GM18520 (cell line): Measurements from ENCODE around the gene PIWIL1.

Source experiments
- ATAC-seq: cut with Tn5 transposase; IDR thresholded peaks from one replicate; pipeline ENCODE4 v1.9.1; 2021; ENCODE audit not compliant: unreplicated experiment

PIWIL1 gene

DNA sequence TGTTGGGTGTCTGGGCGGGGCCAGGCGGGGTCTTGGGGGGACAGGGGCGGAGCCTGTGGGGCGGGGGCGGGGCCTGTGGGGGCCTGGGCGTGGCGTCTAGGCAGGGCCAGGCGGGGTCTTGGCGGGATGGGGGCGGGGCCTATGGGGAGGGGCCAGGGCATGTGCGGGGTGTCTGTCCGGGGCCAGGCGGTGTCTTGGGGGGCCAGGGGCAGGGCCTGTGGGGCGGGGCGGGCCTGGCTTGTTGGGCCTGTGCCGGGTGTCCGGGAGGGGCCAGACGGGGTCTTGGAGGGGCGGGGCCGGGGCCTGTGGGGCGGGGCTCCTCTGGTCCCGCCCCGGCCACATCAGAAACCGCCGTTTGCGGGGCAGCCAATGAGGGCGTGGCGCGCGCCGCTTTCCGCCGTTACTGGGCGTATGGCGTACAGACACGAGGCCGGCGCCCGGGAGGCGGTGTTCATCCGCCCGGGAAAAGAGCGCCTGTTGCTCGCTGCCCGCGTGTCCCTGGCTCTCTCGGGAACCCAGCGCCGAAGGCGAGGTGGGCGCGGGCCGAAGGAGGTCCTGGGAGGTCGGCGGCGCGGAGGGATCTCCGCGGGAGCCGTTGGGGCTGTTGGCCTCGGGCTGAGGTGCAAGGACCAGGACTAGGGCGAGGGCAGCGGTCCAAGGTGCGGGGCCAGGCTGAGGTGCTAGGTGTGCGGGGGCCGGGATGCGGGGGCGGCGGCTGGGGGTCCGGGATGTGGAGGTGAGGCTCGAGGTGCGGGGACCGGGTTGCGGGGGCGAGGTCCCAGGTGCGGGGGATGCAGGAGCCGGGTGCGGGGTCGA lies at the start of gene PIWIL1:
Gene PIWIL1 (plus strand): TSS at position 400 of the 816 bp plus-strand sequence. CDS start 4,705 bp downstream, outside the sequence.
- ATAC-seq = no peak

DNA sequence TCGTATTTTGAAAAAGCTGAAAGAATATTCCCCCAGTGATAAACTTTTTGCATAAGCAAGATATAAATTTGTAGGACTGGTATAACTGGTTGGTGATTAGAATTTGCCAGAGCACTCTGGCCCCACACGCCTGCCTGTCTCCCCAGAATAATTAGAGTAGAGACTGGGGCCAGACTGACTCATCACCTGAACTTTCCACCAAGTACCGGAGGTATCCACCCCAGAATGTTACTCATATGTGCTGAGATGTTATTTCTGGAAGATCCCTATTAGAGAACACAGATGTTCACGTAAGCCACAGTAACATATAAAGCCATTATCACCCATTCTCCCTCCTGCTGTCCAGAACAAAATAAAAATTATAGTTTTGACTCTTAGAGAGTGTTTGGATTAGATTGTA lies 49.5 kb upstream of the PIWIL1 start:
- no peak for ATAC-seq

DNA sequence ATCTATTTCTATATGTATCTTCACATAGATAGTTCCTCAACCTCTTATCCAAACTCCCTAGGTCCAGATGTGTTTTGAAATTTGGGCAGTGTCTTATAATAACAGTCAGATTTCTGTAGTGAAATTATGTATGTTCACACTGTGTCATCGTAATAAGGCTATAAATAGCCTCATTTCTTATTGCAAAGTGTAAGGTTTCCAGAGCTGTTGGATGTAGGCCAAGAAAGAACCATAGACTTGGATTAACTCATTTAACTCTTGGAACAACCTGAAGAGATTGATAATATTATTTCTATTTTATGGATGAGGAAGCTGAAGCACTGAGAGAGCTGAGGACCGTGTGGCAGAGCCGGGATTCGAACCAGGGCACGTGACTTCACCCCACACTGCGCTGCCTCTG lies 49.0 kb upstream of the PIWIL1 start:
- ATAC-seq = no peak

DNA sequence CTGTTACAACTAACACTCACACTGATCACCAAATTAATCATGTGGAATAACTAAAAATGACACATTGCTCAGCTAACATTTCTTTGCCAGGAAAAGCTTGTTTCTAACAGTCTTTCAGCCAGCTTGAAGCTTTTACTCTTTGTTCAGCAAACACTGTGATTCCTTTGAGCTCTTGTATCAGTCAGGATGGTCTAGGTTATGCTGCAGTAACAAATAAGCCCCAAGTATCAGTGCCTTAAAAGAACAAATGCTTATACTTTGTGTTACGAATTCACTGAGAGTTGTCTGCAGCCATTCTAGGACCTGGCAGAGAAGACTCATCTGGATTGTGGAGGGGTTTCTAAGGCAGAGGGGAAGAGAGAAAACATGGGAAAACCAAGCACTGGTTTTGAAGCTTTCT lies 47.6 kb upstream of the PIWIL1 start:
- ATAC-seq = no peak

DNA sequence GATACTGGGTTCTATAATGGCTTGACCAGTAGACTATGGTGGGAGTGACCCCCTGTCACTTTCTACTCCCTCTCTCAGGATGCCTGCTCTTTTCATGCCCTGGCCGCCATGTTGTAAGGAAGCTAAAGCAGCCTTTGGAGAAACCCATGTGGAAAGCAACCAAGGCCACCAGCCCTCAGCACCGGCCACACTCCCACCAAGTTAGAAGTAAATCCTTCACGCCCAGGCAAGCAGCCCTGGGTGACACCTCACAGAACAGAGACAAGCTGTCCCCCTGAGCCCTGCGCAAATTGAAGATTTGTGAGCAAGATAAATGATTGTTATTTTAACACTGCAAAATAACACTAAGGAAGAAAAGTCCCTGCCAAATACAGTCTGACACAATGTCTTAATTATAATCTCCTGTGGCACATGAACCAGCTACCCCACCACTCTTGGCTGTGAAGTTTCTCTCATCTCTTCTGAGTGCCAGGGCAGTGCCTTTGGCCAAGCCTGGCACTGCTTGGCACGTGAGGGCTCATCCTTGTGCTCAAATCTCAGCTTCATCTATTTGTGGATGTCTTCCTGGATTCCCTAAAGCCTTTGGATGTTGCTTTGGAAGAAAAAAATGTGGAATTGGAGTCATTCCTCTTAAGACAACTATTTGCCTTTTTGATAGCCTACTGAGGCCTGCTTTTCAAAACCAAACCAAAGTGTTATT lies 39.2 kb upstream of the PIWIL1 start:
- ATAC-seq = no peak

DNA sequence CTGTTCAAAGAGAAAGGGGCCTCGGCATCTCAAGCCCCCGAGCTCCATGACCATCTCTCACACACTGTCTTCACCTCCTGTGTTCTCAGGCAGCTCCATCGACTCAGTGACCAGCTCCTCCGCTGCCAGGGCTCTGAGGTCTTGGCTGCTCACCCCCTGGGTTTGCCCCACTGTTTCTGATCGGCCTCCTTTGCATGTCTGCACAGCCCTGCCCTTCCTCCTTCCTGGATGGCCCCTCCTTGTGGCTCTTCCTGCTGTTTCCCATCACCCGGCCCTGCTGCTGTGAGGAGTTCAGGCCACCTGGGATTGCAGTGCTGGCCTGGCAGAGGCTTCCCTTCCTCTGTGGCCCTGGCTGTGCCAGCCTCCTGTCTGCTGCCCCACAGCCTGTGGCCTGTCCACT lies 38.1 kb upstream of the PIWIL1 start:
- ATAC-seq = no peak

DNA sequence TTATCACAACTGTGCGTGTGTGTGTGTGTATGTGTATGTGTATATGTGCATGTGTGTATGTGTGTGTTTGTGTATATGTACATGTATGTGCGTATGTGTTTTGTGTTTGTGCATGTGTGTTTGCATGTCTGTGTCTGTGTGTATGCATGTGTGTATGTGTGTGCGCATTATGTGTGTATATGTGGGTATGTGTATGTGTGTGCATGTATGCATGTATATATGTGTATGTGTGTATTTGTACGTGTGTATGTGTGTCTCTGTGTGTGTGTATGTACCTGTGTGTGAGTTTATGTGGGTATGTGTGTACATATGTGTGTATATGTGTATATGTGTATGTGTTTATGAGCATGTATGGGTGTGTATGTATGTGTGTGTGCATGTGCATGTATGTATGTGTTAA lies 37.6 kb upstream of the PIWIL1 start:
- no peak for ATAC-seq

DNA sequence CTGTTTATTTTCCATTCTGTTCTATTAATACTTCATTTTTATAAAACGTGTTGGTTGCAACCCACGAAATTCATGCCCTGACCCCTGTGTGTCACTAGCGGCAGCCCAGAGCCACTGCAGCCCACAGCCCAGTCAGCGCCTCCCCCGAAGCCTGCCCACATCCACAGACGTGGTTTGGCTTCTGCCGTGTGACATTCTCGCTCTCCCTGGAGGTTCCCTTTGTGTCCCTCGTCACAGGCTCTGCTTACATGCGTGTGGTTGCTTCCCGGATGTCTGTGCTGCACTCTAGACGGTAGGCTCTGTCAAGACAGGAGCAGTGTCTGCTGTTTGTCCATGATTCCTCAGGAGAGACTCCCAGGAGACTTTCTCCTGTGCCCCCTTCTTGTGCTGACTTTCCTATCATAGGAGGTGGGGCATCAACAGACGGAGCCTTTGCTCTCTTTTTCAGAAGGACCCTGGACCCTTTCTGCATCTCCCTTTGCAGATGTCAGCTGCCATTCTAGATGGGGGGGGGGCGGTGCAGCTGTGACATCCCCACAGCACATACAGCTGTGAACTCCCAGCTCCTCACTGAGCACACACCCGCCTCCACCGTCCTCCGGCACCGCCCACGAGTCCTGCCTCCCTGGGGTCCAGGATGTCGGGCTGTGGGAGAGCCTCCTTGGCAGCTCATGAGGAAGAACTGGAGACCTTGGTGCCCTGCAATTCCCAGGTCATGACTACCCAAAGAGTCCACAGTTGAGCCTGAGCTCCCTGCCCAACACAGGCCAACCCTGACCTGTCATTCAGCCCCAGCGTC lies 36.8 kb upstream of the PIWIL1 start:
- ATAC-seq = no peak

DNA sequence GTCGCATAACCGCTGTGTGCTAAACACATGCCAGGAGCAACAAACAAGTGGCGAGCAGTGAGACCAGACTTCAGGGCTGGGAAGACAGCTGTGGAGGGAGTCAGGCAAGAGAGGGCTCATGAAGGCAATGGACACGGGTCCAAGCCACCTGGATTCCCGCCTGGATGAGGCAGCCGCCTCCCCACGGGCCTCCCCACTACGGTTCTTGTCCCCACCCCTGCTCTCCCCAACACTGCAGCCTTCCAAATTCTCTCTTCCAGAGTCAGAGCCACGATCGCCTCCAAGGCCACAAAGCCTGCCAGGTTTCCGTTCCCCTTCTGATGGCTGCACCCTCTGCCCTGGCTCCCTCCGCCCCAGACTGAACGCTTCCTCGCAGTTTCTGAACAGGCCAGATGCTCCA lies 36.1 kb upstream of the PIWIL1 start:
- ATAC-seq = no peak

DNA sequence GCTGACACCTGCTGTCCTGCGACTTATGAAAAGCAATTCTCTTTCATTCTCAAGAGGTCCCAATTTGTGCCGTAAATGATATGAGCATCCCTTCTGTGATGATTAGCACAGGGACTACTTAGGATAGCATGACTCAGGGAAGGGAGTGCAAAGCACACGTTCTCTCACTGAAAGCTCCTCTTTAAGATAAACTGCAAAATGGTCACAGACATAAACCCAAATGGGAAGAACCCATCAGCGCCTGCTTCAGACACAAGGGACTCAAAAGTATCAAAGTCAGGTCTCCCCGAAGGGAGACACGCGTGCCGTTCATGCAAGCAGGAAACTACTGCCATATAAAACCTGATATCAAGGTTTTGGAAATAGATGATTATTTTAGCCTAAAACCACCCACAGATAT lies 33.9 kb upstream of the PIWIL1 start:
- no peak for ATAC-seq

DNA sequence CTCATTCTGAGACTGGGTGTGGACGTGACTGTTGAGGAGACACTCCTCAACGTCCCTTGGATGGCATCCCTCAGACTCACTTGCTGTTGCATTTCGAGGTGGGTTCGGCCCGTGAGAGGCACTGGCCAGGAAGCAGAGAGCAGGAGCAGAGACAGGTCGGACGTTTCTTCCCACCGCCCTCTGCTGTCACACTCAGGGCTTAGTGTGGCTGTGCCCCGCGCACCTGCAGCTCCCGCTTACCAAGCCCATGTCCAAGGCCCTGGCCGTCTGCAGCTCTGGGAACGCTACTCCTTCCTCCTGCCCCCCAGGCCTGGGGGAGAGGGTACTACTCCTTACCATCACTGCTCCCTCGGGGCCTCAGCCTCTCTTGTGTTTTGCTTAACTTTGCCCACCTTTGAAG lies 29.8 kb upstream of the PIWIL1 start:
- ATAC-seq = no peak

DNA sequence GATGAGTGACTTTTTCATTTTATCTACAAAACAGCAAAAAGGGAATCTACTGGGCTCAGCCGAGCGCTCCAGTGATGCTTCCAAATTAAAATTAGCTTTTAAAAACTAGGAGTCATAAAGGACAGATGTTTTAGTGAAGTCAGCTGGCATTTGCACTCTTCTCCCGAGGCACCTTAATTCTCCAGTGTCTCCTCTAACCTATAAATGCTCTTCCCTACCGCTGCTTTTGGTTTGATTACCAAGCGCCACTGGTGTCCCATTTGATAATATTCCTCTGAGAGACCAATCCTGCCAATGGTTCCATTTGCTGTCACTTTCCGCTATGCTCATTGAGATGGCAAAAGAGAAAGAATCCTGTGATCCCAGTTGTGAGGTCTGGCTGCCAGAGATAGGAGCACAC lies 29.3 kb upstream of the PIWIL1 start:
- no peak for ATAC-seq

DNA sequence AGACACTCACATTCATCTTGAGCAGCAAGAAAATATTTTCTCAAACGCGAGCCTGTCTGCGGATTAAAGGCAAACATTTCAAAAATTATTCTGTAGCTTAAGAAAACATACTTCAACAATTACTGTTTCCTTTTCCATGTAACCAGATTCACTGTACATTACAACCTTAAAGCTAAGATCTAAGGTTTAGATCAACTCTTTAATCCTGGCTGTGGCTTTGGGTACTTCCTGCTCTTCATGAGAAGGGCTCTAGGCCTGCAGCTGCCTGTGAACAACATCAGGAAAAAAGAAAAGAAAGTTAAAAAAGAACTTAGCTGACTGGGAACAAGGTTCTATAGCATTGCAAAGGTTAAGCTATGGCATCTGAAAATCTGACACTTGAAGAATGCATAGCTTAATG lies 21.4 kb upstream of the PIWIL1 start:
- no peak for ATAC-seq

DNA sequence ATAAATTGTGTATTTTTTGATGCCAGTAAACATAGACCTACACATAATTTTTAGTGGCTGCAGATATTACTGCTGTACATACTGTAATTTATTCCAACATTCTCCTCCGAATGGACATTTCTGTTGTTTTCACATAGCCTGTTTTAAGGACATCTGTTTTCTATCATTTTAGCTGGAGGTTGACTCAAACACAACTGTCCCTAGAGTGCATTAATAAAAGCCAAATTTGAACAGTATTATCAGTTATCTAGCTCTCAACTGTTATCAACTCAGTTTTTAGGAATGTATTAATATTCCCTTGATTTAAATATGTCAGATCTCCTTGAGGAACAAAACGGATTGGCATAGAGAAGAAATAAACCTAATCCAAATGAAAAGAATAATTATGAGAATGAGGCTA lies 17.2 kb upstream of the PIWIL1 start:
- ATAC-seq = no peak

DNA sequence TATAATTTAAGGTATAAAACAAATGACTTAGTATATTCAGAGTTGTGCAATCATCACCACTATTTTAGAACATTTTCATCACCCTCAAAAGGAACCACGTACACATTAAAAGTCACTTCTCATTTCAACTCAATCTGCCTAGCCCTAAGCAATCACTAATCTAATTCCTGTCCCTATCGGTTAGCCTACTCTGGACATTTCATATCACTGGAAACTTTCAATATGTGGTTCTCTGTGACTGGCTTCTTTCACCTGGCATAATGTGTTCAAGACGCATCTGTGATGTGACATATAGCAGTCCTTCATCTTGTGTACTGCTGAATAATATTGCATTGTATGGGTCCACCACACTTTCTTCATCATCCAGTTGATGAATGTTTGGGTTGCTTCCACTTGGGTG lies 15.4 kb upstream of the PIWIL1 start:
- no peak for ATAC-seq

DNA sequence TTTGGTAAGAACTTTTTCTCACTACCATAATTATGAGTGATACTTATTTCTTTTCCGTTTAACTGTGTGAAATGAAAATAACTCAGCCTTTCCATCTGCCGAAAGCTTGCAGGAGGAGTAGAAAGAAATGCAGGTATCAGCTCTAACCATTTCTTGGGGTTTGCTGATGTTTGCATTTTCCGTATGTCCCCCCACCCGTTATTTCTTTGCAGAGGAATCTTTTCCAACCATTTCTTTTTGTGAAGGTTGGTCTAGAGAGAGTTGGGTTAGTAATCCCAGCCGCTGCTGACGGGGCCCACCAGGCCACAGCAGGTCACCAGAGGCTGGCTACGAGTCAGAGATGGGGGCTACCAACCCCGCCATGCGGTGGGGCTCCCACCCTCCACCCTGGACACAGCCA lies 7.0 kb upstream of the PIWIL1 start:
- ATAC-seq = no peak

DNA sequence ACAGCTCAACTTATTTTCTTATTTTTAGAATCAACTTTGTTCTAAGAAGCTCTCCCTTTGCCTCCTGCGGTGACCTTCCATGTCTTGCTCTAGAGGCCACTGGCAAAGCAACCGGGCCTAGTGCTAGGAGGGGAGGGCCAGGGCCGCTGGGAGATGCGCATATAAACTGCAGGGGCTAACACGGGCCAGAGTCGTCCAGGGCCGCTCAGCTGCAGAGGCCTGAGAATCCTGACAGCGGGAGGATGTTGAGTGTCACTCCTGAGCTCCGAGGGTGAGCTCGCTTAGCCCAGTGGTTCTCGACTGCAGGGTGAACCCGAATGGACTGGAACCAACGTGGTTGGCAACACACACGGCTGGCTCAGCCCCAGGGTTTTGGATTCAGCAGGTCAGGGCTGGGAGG lies 6.5 kb upstream of the PIWIL1 start:
- no peak for ATAC-seq

DNA sequence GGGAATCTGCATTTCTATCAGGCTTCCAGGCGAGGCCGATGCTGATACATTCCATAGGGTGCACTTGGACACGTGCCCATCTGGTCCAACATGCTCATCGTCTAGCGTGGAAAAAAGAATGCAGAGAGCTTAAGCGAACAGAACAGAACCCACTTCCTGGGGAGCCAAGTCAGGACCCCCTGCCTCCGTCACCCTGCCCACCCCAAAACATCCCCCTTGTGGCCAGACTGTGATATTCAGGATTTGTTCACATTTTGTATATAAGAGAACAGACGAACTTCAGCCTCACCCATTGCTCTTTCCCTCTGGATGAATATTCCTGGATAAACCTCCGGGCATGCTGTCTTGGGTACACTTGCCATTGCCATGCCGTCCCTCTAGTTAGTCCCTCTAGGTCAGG lies 4.3 kb upstream of the PIWIL1 start:
- no peak for ATAC-seq

DNA sequence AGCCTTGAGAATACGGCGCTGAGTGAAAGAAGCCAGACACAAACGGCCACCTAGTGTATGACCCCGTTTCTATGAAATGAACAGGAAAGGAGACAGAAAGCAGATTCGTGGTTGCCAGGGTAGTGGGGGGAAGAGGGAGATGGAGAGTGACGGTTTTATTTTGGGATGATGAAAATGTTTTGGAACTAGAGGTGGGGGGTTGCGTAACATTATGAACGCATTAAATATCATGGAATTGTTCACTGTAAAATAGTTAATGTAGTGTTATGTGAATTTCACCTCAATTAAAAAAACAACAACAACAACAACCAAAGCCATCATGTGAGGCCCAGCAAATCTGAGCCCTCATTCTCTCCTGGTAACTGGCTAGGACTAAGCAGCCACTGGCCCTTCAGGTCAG lies 3.3 kb upstream of the PIWIL1 start:
- ATAC-seq = no peak

DNA sequence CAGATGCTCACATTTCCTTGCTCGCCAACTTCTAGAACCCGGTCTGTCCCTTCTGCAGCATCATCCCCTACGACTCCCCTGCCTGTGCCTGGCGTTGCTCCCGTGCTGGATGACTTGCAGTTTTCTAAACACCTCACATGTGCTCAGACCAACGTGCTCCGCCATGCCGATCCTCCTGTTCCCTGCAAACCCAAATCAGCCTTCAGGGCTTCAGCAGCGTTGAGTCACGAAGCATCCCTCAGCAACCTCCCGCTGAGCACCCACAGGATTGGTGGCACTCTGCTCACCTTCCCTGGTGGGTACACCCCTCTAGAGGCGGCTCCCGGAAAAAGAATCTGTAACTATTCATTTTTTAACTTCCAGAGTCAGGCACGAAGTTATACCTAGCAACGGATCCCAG lies 2.8 kb upstream of the PIWIL1 start:
- ATAC-seq = no peak

DNA sequence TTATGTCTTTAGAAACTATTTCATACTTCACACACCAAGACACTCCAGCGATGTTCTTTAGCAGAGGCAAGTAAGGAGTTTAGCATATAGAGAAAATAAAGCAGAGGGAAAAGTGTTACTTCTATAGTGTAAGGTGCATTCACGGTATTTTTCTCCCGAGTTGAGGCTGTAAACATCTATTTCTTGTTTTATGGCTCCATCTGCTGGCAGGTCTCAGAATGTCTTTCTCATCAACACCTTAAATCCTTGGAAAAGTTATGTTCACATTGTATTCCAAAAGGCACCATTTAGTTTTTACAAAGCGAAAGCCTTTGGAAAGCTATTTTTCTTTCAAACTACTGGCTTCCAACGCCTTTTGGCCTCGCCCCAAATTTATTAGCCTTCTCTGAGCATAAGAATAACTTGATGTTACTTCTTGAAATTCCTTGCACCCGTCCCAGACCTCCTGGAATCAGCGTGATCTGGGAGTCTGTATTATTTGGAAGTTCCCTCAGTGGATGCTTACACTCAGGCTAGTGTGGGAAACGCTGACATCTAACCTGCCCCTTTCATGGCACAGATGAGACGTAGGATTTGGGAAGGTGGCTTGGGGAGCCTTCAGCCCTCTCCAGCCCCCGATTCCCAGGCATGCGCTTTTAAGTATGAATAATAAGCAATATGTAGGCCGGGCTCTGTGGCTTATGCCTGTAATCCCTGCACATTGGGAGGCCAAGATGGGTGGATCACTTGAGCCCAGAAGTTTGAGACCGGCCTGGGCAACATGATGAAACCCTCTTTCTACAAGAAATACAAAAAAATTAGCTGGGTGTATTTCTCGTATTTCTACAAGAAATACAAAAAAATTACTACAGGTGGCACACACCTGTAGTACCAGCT lies 1.9 kb upstream of the PIWIL1 start:
- ATAC-seq = no peak
